GM18502 (cell line): ENCODE data around the gene ATP6V0C.
"Not testable (repeated sequence)": the region's sequence is repeated elsewhere in the genome, so short reads cannot be mapped to it uniquely, and the experiment has no call there.

ENCODE experiments used
- ATAC-seq: cut with Tn5 transposase; IDR thresholded peaks from one replicate; pipeline ENCODE4 v1.9.1; 2021; ENCODE audit warnings: mild to moderate bottlenecking; ENCODE audit not compliant: unreplicated experiment, poor library complexity

ATP6V0C gene

GRCh38 chr16:2473999-2474876 lies 39.5 kb upstream of the ATP6V0C start:
- peak; percentile 33 for ATAC-seq

GRCh38 chr16:2474877-2475412 lies 38.8 kb upstream of the ATP6V0C start, which contains the start of gene TBC1D24:
TBC1D24 (plus strand) TSS chr16:2475127; CDS start chr16:2496149, 21,022 bp downstream.
- ATAC-seq = peak; percentile 55

GRCh38 chr16:2475413-2476344 lies 38.1 kb upstream of the ATP6V0C start:
- ATAC-seq = peak; percentile 23

- ATAC-seq = no peak
Observed at GRCh38 chr16:2476345-2476720, 37.4 kb upstream of the ATP6V0C start.

GRCh38 chr16:2476741-2477140 lies 37.0 kb upstream of the ATP6V0C start:
- no peak for ATAC-seq

- ATAC-seq = no peak
Observed at GRCh38 chr16:2477327-2477726, 36.4 kb upstream of the ATP6V0C start.

GRCh38 chr16:2478279-2478678 lies 35.5 kb upstream of the ATP6V0C start:
- no peak for ATAC-seq

GRCh38 chr16:2479996-2480395 lies 33.8 kb upstream of the ATP6V0C start:
- ATAC-seq = not testable (repeated sequence)

GRCh38 chr16:2480948-2481347 lies 32.8 kb upstream of the ATP6V0C start:
- no peak for ATAC-seq

GRCh38 chr16:2481676-2482075 lies 32.1 kb upstream of the ATP6V0C start:
- ATAC-seq = no peak

- no peak for ATAC-seq
Observed at GRCh38 chr16:2482249-2482648, 31.5 kb upstream of the ATP6V0C start.

- no peak for ATAC-seq
Observed at GRCh38 chr16:2482708-2483534, 30.8 kb upstream of the ATP6V0C start.

- ATAC-seq = no peak
Observed at GRCh38 chr16:2483939-2484897, 29.5 kb upstream of the ATP6V0C start.

GRCh38 chr16:2484898-2485508 lies 28.7 kb upstream of the ATP6V0C start:
- no peak for ATAC-seq

GRCh38 chr16:2485811-2486507 lies 27.8 kb upstream of the ATP6V0C start:
- no peak for ATAC-seq

GRCh38 chr16:2486645-2487516 lies 26.9 kb upstream of the ATP6V0C start:
- peak; percentile 71 for ATAC-seq

GRCh38 chr16:2487517-2487842 lies 26.3 kb upstream of the ATP6V0C start:
- ATAC-seq = no peak
